CD4-positive, CD25-positive, alpha-beta regulatory T cell (primary cell): ENCODE results near the gene LRP1. TPM values are rescaled to one million over a fixed set of nuclear protein-coding genes. Genes with fewer than 3 reads are reported as not detected.

Source experiments
- ATAC-seq, 2 donors: fragments of 150-1000 bp; cut with Tn5 transposase; one replicate each; pipeline ENCODE4 v1.10.0; 2021; ENCODE audit warnings: low read depth in 2 of 2, moderate number of reproducible peaks in 2 of 2, moderate library complexity in 1 of 2
- DNase-seq, 3 donors: peaks; one replicate each; pipeline versions ENCODE4 v3.0.0 to v3.0.0-alpha.2; 2012 to 2022; ENCODE audit warnings: mixed read lengths in 1 of 3
- H3K27ac ChIP-seq: one replicate; pipeline ENCODE4 v1.7.0; 2013; ENCODE audit warnings: mild to moderate bottlenecking, low read length; ENCODE audit not compliant: insufficient read depth, poor library complexity, severe bottlenecking
- H3K27me3 ChIP-seq: one replicate; pipeline ENCODE4 v1.7.0; 2013; ENCODE audit warnings: low read length; ENCODE audit not compliant: control insufficient read depth, insufficient read depth
- H3K36me3 ChIP-seq: one replicate; pipeline ENCODE4 v1.7.0; 2013; ENCODE audit warnings: mild to moderate bottlenecking, low read length, moderate library complexity; ENCODE audit not compliant: control insufficient read depth, insufficient read depth
- H3K4me1 ChIP-seq: 2 replicates; pipeline ENCODE4 v1.7.0; 2013; ENCODE audit warnings: mild to moderate bottlenecking, low read length; ENCODE audit not compliant: insufficient read depth, control insufficient read depth, poor library complexity, severe bottlenecking
- H3K4me3 ChIP-seq: one replicate; pipeline ENCODE4 v1.7.0; 2013; ENCODE audit warnings: low read depth, mild to moderate bottlenecking, low read length, moderate library complexity
- H3K9me3 ChIP-seq, 2 experiments: 1 replicate in 1 of 2; 2 replicates in 1 of 2; pipeline ENCODE4 v1.7.0; 2013; ENCODE audit warnings: low read length in 2 of 2, mild to moderate bottlenecking in 1 of 2, moderate library complexity in 1 of 2; ENCODE audit not compliant: control insufficient read depth in 2 of 2
- H3K27ac Mint-ChIP-seq, 3 donors: one replicate each; pipeline ENCODE4 v1.8.0; 2020 to 2022; ENCODE audit warnings: mild to moderate bottlenecking in 3 of 3, mixed read lengths in 3 of 3, moderate library complexity in 2 of 3
- H3K27me3 Mint-ChIP-seq: one replicate; pipeline ENCODE4 v1.8.0; 2022; ENCODE audit warnings: mild to moderate bottlenecking, mixed read lengths
- H3K36me3 Mint-ChIP-seq: one replicate; pipeline ENCODE4 v1.8.0; 2020; ENCODE audit warnings: mixed read lengths
- H3K4me1 Mint-ChIP-seq, 4 donors: one replicate each; pipeline ENCODE4 v1.8.0; 2020 to 2022; ENCODE audit warnings: mixed read lengths in 4 of 4, mild to moderate bottlenecking in 1 of 4
- H3K4me3 Mint-ChIP-seq, 4 donors: one replicate each; pipeline ENCODE4 v1.8.0; 2020 to 2022; ENCODE audit warnings: mild to moderate bottlenecking in 4 of 4, mixed read lengths in 4 of 4, moderate library complexity in 3 of 4
- H3K9me3 Mint-ChIP-seq, 7 donors: one replicate each; pipeline ENCODE4 v1.8.0; 2020 to 2022; ENCODE audit warnings: mixed read lengths in 7 of 7, mild to moderate bottlenecking in 3 of 7, moderate library complexity in 2 of 7
- polyA plus RNA-seq, 4 donors: library from polyadenylated mRNA; unstranded; fragments of 300-500 nt; fragmentation: Illumina TruSeq; gene quantifications; one replicate each; pipeline ENCODE4 v1.2.3, GENCODE V29; 2021
- total RNA-seq: library from RNA; stranded (reverse); gene quantifications from one replicate; pipeline ENCODE4 v1.2.3, GENCODE V29; 2022

The LRP1 gene
- total and polyA plus RNA-seq, 5 donors from 2014 or later, result 0.13 to 3.9 (median 0.21) TPM; not detected in 1

GRCh38 chr12:57151741-57152630 is 23.7 kb downstream of the LRP1 start:
- DNase-seq, result no peak
- no peak for ATAC-seq
- no peaks in the 10 kb centered on the region for H3K36me3 ChIP-seq
- H3K4me3 Mint-ChIP-seq, result no peak overlapping the region
- no peaks in the 10 kb centered on the region for H3K36me3 Mint-ChIP-seq
- H3K27me3 ChIP-seq, result no peaks in the 10 kb centered on the region
- no peaks in the 10 kb centered on the region for H3K9me3 Mint-ChIP-seq
- H3K9me3 ChIP-seq, result no peaks in the 10 kb centered on the region
- H3K4me1 ChIP-seq, result no peaks in the 10 kb centered on the region
- H3K27me3 Mint-ChIP-seq, result peaks cover 9% of the 10 kb centered on the region
- no peaks in the 10 kb centered on the region for H3K4me1 Mint-ChIP-seq
- no peak overlapping the region for H3K27ac ChIP-seq
- H3K27ac Mint-ChIP-seq, result peak overlapping the region in 2 of 3 donors; percentile 39 to 56
- no peak overlapping the region for H3K4me3 ChIP-seq

- no peaks in the 10 kb centered on the region for H3K36me3 Mint-ChIP-seq
- H3K4me1 Mint-ChIP-seq, result peaks cover 0 to 2% (median 0%) of the 10 kb centered on the region in 4 donors
- H3K27me3 Mint-ChIP-seq, result peaks cover 9% of the 10 kb centered on the region
- no peaks in the 10 kb centered on the region for H3K9me3 Mint-ChIP-seq
- no peak overlapping the region for H3K27ac ChIP-seq
- no peaks in the 10 kb centered on the region for H3K4me1 ChIP-seq
- H3K27ac Mint-ChIP-seq, result no peak overlapping the region
- H3K36me3 ChIP-seq, result no peaks in the 10 kb centered on the region
- H3K4me3 ChIP-seq, result no peak overlapping the region
- H3K27me3 ChIP-seq, result no peaks in the 10 kb centered on the region
- DNase-seq (no peak), ATAC-seq (no peak)
- no peak overlapping the region for H3K4me3 Mint-ChIP-seq
- H3K9me3 ChIP-seq, result no peaks in the 10 kb centered on the region
Measured at GRCh38 chr12:57152639-57153038, 24.4 kb downstream of the LRP1 start.

GRCh38 chr12:57153415-57153997 is 25.2 kb downstream of the LRP1 start:
- H3K27ac Mint-ChIP-seq, result no peak overlapping the region
- Histone ChIP-seq H3K36me3 (no peaks in the 10 kb centered on the region), H3K27ac (no peak overlapping the region), H3K4me1 (no peaks in the 10 kb centered on the region), H3K27me3 (no peaks in the 10 kb centered on the region), H3K4me3 (no peak overlapping the region), H3K9me3 (no peaks in the 10 kb centered on the region)
- no peaks in the 10 kb centered on the region for H3K9me3 Mint-ChIP-seq
- H3K36me3 Mint-ChIP-seq, result no peaks in the 10 kb centered on the region
- H3K4me3 Mint-ChIP-seq, result peak overlapping the region in 1 of 4 donors; percentile 2
- H3K27me3 Mint-ChIP-seq, result peaks cover 9% of the 10 kb centered on the region
- DNase-seq, result no peak
- peaks cover 0 to 2% (median 0%) of the 10 kb centered on the region in 4 donors for H3K4me1 Mint-ChIP-seq
- no peak for ATAC-seq

DNA sequence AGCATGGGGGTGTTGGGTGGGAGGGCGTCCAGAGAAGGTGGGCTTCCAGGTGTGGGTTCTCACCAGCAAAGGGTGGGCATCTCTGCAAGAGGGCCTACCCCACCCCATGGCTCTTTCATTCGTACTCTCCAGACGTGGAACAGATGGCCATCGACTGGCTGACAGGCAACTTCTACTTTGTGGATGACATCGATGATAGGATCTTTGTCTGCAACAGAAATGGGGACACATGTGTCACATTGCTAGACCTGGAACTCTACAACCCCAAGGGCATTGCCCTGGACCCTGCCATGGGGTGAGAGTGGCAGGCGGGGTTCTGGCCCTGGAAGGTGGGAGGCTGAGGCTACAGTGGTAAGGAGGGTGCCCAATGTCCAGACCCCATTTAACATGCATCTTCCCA is 25.8 kb downstream of the LRP1 start:
- Histone ChIP-seq H3K27me3 (no peaks in the 10 kb centered on the region), H3K4me1 (no peaks in the 10 kb centered on the region), H3K9me3 (no peaks in the 10 kb centered on the region), H3K4me3 (no peak overlapping the region), H3K27ac (no peak overlapping the region), H3K36me3 (no peaks in the 10 kb centered on the region)
- peaks cover 0 to 2% (median 0%) of the 10 kb centered on the region in 4 donors for H3K4me1 Mint-ChIP-seq
- H3K4me3 Mint-ChIP-seq, result no peak overlapping the region
- ATAC-seq (no peak), DNase-seq (no peak)
- peaks cover 9% of the 10 kb centered on the region for H3K27me3 Mint-ChIP-seq
- H3K9me3 Mint-ChIP-seq, result no peaks in the 10 kb centered on the region
- no peaks in the 10 kb centered on the region for H3K36me3 Mint-ChIP-seq
- H3K27ac Mint-ChIP-seq, result no peak overlapping the region

DNA sequence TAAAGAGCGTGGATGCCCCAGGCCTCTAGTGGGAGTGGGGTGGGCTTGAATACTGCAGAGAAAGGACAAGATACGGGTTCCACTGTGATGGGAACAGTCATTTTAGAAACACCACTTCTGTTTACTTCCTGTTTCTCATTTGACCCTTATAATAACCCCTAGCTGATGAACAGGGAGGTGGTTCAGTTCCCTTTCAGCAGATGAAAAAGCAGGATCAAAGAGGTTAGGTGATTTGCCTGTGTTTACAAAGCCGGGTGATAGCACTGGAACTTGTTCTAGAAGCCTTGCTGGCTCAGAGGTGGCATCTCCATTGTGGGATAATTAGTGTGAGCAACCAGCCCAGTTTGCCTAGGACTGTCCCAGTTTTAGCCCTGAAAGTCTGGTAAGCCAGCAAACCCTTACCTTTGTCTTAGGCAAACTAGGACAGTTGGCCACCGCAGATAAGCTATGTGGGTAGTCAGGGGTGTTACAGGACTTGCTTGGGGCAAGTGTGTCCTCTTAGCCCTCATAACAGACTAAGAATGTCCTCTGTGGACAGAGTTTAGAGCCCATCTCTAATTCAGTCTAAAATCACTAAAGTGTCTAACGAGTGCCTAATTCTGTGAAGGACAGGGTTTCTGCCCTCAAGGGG is 26.6 kb downstream of the LRP1 start:
- no peaks in the 10 kb centered on the region for H3K4me1 ChIP-seq

DNA sequence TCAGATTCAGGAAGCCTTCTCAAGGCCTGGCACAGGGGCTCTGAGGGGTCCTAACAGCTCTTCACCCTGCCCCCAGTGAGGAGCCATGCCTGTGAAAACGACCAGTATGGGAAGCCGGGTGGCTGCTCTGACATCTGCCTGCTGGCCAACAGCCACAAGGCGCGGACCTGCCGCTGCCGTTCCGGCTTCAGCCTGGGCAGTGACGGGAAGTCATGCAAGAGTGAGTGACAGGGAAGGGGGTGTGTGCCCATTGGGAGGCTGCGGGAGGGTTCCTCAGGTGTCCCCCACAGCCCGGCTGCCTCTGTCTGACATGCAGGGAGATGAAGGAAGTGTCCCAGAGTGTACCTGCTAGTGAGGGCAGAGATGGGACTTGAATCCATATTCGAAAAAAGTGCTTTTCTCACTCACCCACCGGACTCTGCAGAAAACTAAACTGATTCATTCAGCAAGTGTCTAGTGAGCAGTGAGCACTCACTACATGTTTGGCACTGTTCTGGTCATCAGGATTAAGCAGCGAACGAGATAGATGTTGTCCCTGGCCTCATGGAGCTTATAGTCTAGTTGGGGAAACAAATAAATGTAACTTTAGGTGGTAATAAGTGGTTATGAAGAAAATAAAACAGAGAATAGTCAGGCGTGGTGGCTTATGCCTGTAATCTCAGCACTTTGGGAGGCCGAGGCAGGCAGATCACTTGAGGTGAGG is 28.6 kb downstream of the LRP1 start:
- DNase-seq, result no peak
- Mint-ChIP-seq H3K36me3 (peaks cover 7% of the 10 kb centered on the region), H3K4me3 (no peak overlapping the region), H3K4me1 (peaks cover 0 to 2% (median 0%) of the 10 kb centered on the region in 4 donors), H3K27ac (peak overlapping the region in 1 of 3 donors; percentile 54), H3K27me3 (peaks cover 5% of the 10 kb centered on the region), H3K9me3 (no peaks in the 10 kb centered on the region)
- no peaks in the 10 kb centered on the region for H3K4me1 ChIP-seq
- no peaks in the 10 kb centered on the region for H3K36me3 ChIP-seq
- no peak overlapping the region for H3K4me3 ChIP-seq
- no peaks in the 10 kb centered on the region for H3K9me3 ChIP-seq
- no peak overlapping the region for H3K27ac ChIP-seq
- no peak for ATAC-seq
- no peaks in the 10 kb centered on the region for H3K27me3 ChIP-seq

More for the DNA sequence above, 26.6 kb downstream of the LRP1 start:
- Histone ChIP-seq H3K27me3 (no peaks in the 10 kb centered on the region), H3K9me3 (no peaks in the 10 kb centered on the region), H3K4me3 (no peak overlapping the region), H3K27ac (no peak overlapping the region), H3K36me3 (no peaks in the 10 kb centered on the region)
- peak overlapping the region in 1 of 4 donors; percentile 68 for H3K4me3 Mint-ChIP-seq
- H3K4me1 Mint-ChIP-seq, result peaks cover 0 to 2% (median 0%) of the 10 kb centered on the region in 4 donors
- H3K27me3 Mint-ChIP-seq, result peaks cover 9% of the 10 kb centered on the region
- no peaks in the 10 kb centered on the region for H3K36me3 Mint-ChIP-seq
- no peak overlapping the region for H3K27ac Mint-ChIP-seq
- no peak for ATAC-seq
- H3K9me3 Mint-ChIP-seq, result no peaks in the 10 kb centered on the region
- DNase-seq, result no peak

DNA sequence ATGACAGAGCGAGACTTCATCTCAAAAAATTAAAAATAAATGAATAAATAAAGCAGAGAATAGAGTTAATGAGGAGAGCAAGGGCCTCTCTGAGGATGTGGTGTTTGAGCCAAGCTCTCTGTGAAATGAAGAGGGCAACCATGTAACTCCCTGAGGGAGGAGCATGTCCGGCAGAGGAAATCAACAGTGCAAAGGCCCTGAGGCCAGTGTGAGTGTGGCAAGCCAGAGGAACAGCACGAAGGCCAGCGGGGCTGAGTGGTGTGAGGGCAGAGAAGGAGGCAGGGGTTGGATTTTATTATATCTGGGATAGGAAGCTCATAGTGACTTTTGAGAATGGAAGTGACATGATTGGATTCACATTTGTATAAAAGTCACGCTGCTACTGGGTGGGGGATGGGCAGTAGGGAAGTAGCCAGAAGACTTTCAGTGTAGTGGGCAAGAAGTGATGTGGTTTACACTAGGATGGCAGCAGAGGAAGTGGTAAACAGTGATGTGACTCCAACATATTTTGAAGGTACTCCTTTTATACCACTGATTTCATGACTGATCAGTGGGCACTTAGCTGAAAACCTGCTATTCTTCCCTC is 29.4 kb downstream of the LRP1 start:
- no peaks in the 10 kb centered on the region for H3K4me1 ChIP-seq
- DNase-seq (peak in 1 of 3 donors; percentile 15), ATAC-seq (no peak)
- peaks cover 5% of the 10 kb centered on the region for H3K27me3 Mint-ChIP-seq
- H3K9me3 Mint-ChIP-seq, result no peaks in the 10 kb centered on the region
- H3K4me1 Mint-ChIP-seq, result peaks cover 0 to 2% (median 0%) of the 10 kb centered on the region in 4 donors
- H3K27me3 ChIP-seq, result no peaks in the 10 kb centered on the region
- no peak overlapping the region for H3K27ac ChIP-seq
- no peaks in the 10 kb centered on the region for H3K9me3 ChIP-seq
- no peak overlapping the region for H3K4me3 ChIP-seq
- H3K27ac Mint-ChIP-seq, result peak overlapping the region in 2 of 3 donors; percentile 50 to 54
- no peak overlapping the region for H3K4me3 Mint-ChIP-seq
- H3K36me3 ChIP-seq, result no peaks in the 10 kb centered on the region
- H3K36me3 Mint-ChIP-seq, result peaks cover 7% of the 10 kb centered on the region
